HG03558 (cell line): ENCODE measurements around the gene SVIL.
"Not testable (repeated sequence)": the region's sequence is repeated elsewhere in the genome, so short reads cannot be mapped to it uniquely, and the experiment has no call there.

Source experiments
- ATAC-seq: cut with Tn5 transposase; IDR thresholded peaks from one replicate; pipeline ENCODE4 v1.9.1; 2021; ENCODE audit warnings: moderate number of reproducible peaks; ENCODE audit not compliant: unreplicated experiment; ENCODE audit errors: extremely low read depth

Gene SVIL

DNA sequence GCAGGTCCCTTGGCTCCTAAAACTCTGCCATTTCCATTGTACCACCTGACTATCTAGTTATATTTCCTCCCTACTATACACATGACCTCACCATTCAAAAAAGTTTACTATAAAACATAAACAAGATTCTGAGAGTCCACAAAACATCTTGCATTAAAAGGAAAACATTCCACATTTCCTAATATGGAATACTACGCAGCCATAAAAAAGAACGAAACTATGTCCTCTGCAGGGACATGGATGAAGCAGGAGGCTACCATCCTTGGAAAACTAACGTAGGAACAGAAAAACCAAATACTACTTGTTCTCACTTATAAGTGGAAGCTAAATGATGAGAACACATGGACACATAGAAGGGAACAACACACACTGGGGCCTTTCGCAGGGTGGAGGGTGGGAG is 48.3 kb downstream of the SVIL start:
- no peak for ATAC-seq

DNA sequence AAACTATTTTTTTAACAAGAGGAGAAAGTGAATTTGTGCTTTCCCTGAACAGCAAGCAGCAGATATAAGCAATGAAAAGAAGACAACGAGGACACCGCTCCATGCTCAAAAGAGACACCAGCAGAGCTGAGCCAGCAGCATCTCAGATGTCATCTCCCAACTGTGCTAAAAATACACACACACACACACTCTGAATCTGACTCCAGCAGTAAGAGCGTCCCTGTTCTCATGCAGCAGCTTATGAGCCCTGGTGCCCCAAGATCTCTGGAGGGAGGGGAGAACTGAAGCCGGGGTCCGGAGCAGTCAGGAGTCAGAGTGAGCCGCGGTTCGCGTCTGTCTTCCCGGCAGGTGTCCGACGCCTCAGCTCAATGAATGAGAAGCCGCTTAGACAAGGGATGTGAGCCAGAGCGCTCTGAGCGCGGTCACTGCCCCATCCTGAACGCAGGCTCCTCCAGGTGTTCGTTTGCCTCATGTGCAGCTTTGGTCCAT is 49.2 kb downstream of the SVIL start:
- no peak for ATAC-seq

DNA sequence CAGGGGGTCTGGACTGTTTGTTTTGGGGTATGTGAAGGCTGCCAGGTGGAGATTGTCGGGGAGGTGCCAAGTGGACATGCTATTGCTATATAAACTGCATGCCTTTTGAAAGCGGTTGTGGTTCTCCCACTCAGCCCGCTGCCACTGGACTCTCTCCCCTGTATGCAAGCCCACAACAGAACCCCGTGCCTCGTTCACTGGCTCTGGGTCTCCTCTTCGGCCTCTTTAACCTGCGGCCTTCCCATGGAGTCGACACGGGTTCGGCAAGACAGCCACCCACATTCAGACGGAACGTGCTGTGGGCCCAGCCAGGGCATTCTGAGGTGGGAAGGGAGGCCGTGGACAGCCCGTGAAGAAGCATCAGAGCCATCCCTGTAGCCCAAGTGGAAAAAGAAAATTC is 50.3 kb downstream of the SVIL start:
- no peak for ATAC-seq

DNA sequence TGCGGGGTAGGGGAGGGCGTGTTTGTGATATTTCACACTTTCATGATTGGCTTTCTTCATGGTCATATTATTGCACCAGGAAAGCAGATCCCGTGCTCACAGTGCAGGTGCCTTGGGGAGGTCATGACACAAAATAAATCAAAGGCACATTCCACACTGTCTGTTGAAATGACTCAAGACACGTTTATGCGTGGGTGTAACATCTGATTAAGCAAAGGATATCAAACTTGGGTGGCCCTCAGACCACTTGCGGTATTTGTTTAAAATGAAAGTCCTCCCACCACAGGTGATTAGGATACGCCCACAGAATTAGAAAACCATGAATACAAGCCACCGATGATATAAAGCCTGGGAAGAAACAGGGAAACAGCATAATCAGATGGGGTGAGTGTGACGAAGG is 51.1 kb downstream of the SVIL start:
- no peak for ATAC-seq

DNA sequence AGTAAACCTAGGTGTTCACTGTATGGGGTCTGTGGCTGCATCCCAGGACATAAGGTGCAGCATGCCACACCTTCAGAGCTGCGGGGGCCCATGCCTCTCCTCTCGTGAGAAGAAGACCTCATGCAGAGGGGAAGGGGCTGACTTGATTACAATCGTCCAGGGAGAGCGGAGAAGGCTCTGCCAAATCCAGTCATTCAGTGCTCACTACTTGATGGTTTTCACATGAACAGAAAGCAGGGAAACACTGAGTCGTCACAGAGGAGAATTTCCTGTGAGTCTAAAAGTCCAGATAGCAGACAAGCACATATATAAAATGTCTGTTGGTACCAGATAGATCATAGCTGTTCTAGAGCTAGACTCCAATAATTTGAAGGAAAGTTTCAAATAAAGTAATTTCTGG is 52.0 kb downstream of the SVIL start:
- not testable (repeated sequence) for ATAC-seq

DNA sequence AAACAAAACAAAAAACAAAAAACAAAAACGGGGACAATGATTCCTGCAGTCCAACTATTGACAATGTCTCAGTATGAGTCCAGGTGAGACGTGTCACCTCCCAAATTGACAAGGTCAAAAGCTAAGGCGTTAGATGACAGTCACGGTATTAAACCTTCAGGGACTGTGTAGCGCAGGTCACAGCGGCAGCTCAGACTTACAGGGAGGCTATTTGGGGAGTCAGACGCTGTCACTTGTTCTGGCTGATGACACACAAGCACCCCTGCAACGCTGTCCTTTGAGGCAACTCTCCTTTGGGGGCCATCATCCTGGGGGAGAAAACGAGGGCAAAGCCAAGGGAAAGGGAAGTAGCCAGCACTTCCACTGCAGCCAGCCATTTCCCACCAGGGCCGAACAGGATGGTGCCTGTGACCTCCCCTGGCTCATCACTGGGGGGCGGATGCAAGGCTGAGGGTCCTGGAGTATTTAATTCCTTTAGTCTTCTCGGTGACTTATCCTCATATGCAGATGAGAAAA is 55.3 kb downstream of the SVIL start:
- ATAC-seq: no peak

DNA sequence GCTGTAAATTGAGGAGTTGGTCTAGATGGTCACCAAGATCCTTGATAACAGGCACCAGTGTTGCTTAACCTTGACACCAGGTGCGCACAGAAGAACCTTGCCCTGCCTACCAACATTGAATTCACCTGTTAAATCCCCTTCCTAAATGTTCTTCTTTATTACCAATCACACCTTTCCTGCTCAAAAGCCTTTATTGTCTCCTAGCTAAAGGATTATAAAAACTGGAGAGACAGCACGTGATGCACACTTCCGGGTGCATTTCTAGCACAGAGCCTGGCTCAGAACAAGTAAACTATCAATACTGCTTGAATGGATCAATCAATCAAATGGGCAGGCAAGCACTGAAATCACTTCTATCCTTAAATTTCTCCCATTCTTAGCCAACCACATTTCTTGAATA is 56.3 kb downstream of the SVIL start:
- no peak for ATAC-seq

DNA sequence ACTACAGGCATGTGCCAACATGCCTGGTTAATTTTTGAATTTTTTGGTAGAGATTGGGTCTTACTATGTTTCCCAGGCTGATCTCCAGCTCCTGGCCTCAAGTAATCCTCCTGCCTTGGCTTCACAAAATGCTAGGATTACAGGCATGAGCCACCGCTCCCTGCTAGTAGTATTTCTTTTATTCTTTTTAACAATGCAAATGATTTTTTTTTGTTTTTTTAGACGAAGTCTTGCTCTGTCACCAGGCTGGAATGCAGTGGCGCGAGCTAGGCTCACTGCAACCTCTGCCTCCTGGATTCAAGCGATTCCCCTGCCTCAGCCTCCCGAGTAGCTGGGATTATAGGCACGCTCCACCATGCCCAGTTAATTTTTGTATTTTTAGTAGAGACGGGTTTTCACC is 58.1 kb downstream of the SVIL start:
- ATAC-seq: no peak

DNA sequence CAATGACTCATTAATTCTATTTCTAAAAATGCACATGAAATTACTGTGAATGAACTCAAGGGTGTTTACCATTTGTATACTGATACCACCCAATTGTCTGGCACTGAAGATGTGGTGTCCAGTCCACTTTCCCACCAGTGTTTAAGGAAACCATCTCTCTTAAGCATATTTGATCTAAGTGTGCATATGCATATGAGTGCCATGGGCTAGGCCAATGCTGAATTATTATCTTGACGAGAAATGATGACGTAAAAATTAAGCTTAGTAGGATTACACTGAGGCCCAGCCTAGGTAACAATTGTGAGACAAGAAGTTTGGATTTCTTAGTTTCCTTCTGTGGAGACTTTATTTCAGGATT is 59.7 kb downstream of the SVIL start:
- ATAC-seq: no peak

DNA sequence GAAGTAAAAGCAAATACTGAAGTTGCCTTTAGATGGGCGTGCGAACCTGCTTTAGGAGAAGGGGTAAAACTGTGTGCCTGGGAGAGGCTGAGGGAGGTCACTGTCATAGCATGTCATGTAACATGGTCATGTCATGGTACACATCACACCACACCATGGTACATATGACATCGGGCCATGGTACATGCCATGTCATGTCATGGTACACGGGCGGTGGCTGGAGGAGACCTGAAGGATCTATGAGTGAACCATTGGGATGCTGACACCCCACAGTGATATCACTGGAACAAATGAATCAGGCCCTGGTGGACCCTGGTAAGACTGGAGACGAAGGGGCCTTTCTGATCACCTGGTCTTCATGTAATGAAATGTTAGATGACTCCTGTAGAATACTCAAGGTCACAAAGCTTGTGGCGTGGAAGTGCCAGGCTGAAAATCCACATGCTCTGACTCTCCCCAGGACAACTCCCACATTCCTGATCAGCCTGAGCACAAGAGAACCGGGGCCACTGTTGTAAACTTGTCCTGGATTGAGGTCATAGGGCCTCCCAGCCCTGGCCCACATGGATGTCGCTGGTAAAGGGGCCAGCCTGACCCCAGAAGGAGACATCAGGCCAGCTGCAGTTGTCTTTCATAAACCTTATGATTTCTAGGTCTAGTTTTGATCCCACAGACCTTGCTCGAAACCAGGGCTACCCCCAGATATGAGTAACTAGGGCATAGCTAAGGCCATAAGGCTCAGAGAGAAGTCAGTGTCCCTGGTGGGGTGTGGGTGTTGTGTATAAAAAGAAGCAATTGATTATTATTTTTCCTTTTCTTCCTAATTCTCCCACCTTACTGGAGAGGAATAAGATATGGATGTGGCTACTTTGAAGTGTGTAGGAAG is 60.3 kb downstream of the SVIL start:
- not testable (repeated sequence) for ATAC-seq

DNA sequence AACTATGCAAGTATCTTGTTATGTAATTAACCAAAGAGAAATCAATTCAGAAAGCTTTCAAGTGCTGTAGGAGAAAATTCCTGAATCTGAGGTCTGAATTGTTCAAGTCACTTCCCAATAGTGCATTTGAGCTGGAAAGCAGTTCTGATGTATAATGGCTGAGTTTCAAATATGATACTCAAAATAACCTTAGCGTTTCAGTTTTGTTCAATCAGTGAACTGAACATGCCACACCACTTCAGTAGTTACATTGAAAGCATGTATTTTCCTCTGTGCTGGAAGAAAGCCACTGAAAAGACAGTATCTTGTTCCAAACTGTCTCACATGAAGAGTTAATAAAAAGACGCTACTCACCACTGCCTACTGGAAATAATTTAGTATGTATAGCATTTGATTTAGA is 64.5 kb downstream of the SVIL start:
- not testable (repeated sequence) for ATAC-seq

DNA sequence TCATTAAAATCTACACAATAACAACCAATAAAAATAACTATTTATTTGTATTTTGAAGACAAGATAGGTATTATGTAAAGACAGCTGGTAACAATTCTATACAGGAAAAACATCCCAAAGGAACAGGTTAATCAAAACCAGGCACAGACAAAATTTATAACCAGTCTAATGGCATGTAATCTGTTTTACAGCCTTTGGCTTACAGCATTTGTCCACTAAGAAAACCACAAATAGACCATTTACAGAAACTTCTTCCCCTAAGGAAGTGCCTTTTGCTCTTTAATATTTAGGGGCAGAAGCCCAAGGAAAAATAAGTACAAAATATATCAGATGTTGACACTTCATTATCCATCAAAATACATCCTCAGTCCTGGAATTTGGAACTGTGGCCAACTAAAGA is 65.0 kb downstream of the SVIL start:
- no peak for ATAC-seq

DNA sequence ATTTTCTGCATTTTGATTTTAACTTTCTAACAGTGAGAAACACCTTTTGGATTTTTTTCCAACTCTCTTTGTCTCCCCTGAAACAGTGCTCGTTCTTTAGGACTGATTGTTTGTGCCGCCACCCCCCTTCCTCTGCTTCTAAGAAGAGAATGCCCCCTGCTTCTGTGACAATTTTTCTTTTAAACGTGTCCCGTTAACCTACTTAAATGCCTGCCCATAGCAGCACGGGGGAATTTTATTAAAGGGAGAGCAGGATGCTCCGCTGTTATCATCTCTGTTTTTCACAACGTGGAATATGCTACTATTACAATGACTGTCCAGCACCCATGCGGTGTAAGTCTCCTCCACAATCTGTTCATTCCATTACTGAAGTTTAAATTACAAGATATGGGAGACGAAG is 67.8 kb downstream of the SVIL start:
- no peak for ATAC-seq

DNA sequence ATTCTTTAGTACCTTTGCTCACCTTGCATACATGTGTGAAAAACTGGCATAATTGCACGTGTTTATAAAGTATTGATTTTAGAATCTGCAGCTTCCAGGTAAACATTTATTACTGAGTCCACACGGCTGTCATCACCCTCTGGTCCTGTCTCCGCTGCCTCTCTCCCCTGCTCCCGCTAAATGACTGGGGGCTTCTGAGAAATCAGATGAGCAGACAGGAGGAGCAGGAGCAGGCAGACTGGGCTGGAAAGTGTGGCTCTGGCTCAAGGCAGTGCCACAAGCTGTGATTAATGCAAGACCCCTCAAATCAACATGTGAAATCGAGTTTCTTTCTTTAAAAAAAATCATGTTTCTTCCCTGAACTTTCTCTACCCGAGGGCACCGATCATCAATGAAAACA is 68.6 kb downstream of the SVIL start:
- not testable (repeated sequence) for ATAC-seq

DNA sequence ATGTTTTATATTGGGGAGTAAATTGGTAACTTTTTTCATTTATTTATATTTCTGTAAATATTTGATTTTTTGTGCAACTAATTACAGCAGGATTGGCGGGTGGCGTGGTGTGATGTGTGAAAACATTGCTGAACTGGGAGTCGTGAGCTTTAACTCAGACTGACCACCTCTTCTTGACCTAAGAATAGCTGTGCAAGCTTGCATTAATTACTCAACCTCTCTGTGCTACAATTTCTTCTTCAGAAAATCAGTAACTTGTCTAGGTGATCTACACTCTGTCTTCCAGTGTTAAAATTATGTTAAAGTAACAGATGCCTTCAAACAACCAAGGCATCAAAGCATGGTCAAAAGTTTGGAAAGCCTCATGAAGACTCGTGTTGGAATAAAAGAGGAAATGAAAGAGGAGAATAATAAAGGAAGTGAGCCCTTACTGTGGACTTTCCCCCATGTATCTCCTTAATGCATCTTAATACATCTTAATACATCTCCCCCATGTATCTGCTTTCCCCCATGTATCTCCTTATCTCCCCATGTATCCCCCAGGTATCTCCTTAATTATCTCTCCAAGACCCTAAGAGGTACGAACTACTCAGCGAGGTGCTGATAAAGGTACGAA is 71.2 kb downstream of the SVIL start:
- no peak for ATAC-seq

DNA sequence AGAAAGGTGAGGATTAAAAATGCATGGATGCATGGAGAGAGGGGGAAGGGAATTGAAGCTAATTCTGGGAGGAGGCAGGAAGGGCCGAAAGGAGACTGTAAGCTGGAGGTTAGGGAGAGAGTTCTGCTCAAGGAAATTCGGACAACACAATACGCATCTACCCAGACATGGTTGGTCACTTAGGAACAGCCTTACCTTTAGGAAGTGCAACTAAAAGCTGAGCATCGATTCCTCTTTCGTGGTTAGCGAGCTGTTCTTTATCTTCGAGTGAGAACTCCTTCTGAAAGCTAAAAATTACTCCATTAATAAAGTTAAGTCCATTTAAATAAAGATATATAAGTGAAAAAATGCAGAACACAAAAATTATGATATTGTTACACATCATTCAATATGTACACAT is 71.8 kb downstream of the SVIL start:
- ATAC-seq: not testable (repeated sequence)

DNA sequence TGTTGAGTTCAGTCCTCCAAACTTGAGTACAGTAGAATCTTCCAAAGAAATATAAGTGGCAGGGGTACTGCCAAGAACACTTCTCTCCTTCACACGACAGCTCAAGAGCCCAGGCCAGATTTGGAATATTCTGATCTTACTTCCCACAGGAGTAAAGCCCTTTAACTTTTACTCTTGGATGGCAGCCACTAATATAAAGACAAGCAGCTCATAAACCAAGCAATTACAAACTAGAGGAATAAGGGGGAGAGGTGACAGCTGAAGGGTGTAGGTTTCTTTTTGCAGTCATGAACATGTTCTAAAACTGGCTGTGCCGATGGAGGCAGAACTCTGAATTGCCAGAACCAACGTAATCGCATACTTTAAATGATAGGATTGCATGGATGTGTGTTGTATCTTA is 74.8 kb downstream of the SVIL start:
- no peak for ATAC-seq

DNA sequence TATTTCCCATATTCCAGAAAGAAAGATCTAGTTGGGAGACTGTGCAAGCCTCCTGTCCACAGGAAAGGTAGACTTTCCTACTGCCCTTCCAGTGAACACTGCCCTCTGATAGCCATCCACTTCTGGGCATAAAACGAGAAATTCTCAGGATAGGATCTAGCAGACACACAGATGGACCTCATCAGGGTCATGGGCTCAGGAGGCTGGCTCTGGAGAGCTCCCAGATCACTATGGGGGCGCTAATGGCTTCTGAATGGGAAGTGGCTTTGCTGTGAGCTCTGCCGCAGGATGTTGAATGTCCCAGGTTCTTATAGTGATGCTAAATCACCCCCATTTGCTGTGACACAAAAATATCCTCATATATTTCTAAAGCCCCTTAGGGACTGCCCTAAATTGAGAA is 77.1 kb downstream of the SVIL start:
- ATAC-seq: no peak

DNA sequence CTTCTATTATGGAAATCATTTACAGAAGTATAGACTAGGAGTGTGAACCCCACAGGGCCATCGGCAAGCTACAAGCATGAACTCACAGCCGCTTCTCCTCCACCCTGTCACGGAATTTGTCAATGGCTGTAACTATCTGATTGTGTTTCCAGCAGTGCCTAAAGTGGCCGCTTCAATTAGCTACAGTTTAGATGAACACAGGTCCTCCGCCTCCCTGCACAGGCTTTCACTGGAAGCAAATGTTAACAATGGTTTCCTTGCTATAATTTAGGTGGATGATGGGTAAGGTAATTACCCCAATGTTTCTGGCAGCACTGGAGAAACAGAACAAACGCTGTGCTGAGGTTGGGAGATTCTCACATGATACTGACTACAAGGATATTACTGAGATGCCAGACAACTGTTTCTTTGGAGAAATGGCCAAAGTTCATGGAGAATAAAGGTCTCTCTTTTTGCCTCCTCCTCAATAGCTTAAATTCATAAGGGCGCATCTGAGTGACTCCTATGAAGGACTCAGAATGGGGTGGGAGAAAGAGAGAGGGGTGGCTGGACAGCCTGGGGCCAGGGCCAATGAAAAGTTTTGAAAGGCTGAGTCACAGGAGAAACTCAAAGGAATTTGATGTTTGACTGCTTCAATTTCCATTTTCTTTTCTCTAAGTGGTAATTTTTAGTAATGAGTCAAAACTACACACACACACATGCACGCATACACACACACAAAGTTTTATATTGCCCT is 78.9 kb downstream of the SVIL start:
- ATAC-seq: no peak

DNA sequence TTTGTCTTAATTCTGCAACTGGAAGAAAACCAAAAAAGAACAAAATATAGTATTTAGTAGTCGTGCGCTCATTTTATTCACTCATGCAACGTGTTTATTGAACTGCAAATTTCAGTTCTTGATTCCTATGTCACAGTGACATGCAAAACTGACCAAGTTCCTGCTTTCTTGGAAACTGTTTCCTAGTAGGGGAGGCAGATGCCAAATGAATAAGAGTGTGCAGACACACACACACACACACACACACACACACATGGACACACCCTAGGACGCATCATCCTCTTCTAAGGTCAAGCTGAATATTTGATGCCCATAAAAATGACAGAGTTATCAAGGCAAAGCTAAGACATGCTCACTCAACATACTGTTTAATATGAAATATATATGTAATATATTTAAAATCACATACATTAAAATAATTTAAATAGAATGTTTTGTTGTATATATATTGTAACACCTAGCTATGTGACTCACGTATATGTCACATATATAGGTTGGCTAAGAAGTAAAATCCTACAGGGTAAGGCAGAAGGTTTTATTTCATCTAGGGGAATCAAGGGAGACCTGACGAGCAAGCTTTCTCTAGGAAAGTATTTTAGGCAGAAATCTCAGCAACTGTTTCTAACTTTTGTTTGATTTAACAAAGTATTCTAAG is 79.6 kb downstream of the SVIL start:
- no peak for ATAC-seq
